ENCODE results near the gene CELA1.

DNA sequence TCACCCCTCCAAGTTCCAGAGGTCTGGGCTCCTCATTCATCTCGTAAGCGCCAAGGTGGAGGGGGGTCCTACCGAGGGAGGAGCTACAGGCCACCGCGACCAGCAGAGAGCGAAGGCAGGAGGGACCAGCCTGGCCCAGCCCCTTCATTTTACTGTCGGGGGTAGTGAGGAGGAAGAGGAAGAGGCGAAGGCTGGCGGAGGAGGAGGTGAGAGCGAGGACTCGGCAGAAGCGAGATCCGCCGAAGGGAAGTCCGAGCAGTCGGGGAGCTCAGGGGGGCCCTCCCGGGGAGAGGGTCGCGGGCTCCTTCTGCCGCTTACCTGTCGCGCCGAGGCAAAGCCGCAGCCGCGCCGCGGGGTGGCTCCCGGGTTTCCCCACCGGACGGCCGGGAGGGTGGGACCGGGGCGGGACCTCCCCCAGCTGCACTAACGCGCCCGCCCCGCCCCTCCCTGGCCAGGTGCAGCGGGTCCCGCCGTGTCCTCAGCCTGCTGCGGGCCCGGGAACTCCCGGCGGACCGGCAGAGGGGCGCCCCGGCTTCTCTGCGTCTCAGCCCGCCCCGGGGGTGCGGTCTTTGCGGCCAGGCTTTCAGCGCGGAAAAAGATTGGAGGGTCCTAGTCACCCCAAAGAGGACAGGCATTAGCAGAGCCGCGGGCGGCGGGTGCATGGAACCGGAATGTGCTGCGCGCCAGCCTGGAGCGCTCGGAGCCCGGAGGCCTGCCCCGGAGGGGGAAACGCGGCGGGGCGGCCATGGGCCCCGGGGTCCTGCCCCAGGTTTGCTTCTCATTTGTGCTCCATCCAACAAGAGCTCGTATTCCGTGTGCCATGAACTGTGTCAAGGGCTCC is 45.0 kb upstream of the CELA1 start, which contains the start of gene GALNT6:
- TF ChIP-seq POLR2AphosphoS5 (IDR thresholded peaks at IDR 0.05; ENCODE audit: low read depth, low read length) (no peak), POLR2A (IDR thresholded peaks at IDR 0.05; ENCODE audit: low read depth, low read length) (no peak), TAF1 (IDR thresholded peaks at IDR 0.05; ENCODE audit: low read depth, low read length) (no peak)

Data from GM12891 (cell line).